GM12874 (cell line): Measurements from ENCODE around the gene SLC1A7.

Source experiments
- TF ChIP-seq, protein P1 (sequence below): IDR thresholded peaks from 2 replicates; pipeline ENCODE4 v1.5.1; 2011; ENCODE audit warnings: low read depth, mild to moderate bottlenecking, control low read depth, low read length, moderate library complexity; ENCODE audit not compliant: insufficient read depth

SLC1A7 gene

GRCh38 chr1:53112861-53113260, 29.6 kb downstream of the SLC1A7 start:
- TF ChIP-seq, protein P1, sequence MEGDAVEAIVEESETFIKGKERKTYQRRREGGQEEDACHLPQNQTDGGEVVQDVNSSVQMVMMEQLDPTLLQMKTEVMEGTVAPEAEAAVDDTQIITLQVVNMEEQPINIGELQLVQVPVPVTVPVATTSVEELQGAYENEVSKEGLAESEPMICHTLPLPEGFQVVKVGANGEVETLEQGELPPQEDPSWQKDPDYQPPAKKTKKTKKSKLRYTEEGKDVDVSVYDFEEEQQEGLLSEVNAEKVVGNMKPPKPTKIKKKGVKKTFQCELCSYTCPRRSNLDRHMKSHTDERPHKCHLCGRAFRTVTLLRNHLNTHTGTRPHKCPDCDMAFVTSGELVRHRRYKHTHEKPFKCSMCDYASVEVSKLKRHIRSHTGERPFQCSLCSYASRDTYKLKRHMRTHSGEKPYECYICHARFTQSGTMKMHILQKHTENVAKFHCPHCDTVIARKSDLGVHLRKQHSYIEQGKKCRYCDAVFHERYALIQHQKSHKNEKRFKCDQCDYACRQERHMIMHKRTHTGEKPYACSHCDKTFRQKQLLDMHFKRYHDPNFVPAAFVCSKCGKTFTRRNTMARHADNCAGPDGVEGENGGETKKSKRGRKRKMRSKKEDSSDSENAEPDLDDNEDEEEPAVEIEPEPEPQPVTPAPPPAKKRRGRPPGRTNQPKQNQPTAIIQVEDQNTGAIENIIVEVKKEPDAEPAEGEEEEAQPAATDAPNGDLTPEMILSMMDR = no peak

DNA sequence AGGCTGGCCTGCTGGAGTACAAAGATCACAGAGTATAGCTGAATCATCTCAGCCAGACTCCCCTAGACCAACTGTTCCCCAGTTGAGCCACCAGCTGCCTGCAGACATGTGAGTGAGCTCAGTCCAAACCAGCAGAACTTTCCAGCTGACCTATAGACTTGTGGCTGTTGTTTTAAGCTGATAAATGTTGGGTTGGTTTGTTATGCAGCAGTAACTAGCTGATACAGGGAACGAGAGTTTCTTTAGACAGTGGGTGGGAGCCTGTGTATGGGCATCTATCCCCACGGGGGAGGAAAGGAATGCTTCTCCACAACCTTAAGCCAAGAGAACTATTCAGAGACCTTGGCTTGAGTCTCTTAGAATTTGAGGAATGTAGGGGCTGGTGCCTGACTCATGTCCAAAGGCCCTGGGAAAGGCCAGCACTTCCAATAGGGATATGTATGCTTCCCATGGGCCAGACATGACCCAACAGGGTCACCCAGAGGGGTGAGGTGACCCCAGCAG, 30.1 kb downstream of the SLC1A7 start:
- TF ChIP-seq, protein P1 = no peak

DNA sequence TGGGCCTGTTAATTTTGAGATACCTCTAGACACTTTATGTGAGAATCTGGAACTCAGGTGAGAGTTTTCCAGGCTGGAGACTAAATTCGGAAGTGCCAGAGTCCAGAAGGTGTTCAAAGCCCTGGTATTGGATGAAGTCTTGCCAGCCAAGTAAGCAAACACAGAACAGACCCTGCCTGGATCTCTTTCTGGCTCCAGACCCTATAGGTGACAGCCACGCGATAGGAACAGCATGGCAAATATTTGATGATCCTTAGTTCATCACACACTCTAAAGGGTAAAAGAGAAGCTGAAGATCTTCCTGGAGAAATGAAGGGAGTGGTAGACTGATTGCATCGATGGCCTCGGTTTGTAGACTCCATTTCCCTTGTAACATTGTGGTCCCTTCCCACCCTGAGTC, 30.7 kb downstream of the SLC1A7 start:
- TF ChIP-seq, protein P1 = no peak

DNA sequence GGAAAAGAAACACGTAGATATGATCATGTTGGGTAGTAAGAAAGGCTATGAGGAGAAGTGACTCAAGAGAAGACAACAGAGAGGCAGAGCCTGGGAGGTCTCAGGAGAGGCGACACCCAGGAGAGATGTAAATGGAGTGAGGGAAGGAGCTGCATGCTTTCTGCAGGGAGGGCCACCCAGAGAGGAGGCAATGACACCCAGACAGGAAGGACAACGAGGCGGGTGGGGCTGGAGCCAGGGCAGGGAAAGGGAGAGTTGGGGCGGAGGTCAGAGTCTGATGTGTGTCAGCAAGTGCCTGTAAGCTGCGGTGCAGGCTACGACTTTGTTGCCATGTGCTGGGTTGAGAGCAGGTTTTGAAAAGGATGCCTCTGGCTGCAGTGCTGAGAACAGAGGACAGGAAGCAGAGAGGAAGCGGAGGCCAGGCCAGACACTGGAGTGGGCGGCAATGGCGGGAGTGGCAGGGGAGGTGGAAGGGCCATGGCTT, 31.3 kb downstream of the SLC1A7 start:
- TF ChIP-seq, protein P1 = no peak

DNA sequence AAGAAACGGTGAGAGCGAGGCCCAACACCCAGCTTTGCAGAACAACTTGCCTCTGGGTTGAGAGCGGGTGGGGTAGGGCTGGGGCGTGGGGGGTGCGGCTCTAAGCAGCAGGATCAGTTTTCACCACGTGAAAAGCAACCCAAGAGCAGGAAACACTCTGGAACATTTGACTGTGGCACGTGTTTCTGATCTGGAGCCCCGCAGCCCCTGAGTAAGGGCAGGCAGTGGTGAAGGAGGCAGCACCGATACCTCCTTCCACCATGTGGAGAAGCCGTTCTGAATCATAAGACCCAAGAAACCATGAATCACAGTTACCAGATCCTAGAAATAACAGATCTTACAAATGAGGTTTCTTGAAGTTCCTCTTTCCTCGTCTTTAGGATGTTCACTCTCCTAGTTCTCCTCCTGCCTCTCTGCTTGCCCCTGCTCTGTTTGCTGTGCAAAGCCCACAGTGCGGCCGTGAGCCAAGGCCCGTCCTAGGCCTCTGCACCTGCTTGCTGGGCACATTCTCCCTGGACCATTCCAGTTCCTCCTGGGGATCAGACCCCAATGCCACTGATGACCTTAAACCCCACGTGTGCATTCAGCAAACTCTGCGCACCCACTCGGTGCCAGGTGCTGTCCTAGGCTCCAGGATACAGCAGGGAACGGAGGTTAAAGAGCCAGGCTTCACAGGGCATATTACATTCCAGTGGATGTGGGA, 31.9 kb downstream of the SLC1A7 start:
- TF ChIP-seq, protein P1 = no peak

DNA sequence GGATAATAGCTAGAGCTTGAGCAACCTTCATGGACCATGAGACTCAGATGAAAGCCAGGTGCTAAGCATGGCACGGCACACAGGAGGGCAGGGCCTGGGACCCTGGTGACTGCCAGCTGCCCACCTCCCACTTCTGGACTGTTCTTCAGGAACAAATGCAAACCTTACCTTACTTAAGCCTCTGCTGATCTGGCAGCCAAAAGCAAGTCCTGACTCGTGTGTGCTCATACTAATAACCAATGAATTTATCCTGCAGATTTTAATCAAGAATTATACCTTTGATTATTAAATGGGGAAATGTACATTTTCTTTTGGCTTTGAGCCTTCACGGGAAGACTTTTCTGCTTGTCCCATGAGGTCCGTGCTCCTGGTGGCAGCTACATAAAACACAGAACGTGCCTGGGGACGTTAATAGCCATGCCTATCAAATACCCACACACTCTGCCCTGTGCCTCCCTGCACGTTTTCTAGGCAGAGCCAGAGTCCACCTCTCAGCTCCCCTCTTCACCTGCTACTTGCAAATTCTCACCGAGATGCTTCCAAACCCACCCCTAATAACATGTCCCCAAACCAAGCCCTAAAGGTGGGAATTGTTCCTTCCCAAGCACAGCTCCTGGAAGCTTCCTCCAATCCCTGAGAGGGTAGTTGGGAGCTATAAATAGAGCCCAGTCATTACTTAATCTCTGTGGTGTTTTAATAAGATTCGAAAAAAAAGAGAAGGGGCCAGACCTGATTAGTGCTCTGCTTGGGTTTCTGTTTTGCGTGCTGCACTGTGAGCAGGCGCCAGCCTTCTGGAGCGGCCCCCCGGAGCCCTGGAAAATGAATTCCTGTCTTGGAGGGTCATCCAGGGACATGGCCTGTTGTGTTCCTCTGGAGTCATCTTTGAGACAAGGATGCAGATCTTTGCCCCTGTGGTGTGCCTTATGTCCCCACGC, 33.5 kb downstream of the SLC1A7 start:
- TF ChIP-seq, protein P1 = no peak
